Non-pigmented ciliary epithelial cell (primary cell): ENCODE data around the gene INPP5E.

ENCODE experiments used
- DNase-seq: peaks from one replicate; pipeline ENCODE4 v3.0.0-alpha.2; 2010; ENCODE audit warnings: low read depth

Gene INPP5E

GRCh38 chr9:136447173-136447778 lies 7.6 kb upstream of the INPP5E start:
- no peak for DNase-seq

- DNase-seq, result no peak
Measured at GRCh38 chr9:136445799-136446198, 6.2 kb upstream of the INPP5E start.

- no peak for DNase-seq
Measured at GRCh38 chr9:136444102-136444501, 4.5 kb upstream of the INPP5E start.

- no peak for DNase-seq
Measured at GRCh38 chr9:136443687-136444086, 4.0 kb upstream of the INPP5E start.

- no peak for DNase-seq
Measured at GRCh38 chr9:136443087-136443486, 3.4 kb upstream of the INPP5E start.

DNA sequence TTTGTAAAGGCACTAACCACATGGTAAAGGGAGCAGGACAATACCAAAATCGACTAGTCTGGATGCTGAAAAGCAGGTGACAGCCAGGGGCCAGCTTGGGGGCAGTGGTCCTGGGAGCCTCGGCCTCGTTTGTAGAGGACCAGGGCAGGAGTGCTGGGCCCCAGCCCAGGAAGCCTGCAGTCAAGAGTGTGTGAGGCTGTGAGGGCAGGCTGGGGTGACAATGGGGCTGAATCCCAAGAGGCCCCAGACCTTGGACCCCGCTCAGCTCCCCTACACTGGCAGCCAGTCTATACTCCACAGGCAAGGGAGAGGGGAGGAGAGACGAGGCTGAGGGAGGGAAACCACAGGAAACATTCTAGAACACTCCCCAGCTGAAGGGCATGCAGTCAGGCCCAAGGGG lies 2.6 kb upstream of the INPP5E start:
- DNase-seq, result no peak

GRCh38 chr9:136441681-136442245 lies 2.1 kb upstream of the INPP5E start:
- no peak for DNase-seq

DNA sequence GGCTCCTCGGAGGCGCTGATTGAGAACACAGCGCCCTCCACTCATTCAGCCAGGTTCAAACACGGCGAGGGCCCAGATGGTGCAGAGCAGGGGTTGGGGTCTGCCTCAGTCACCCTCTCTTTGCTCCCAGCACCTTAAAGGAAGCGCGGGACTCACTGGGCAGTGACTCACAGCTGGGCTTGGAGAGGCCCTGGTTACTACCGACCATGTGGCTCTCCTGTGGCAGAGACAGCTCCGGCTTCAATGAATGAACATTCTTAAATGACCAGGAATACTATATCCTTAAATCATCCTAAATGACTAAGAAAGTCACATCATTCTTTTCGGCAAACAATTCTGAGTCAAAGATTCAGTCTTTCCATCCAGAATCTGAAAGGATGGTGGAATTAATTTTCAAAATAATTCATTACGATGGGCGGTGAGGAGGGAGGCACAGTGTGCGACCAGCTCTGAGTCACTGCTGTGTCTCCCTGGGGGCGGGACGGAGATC lies 1.6 kb upstream of the INPP5E start:
- DNase-seq, result no peak

DNA sequence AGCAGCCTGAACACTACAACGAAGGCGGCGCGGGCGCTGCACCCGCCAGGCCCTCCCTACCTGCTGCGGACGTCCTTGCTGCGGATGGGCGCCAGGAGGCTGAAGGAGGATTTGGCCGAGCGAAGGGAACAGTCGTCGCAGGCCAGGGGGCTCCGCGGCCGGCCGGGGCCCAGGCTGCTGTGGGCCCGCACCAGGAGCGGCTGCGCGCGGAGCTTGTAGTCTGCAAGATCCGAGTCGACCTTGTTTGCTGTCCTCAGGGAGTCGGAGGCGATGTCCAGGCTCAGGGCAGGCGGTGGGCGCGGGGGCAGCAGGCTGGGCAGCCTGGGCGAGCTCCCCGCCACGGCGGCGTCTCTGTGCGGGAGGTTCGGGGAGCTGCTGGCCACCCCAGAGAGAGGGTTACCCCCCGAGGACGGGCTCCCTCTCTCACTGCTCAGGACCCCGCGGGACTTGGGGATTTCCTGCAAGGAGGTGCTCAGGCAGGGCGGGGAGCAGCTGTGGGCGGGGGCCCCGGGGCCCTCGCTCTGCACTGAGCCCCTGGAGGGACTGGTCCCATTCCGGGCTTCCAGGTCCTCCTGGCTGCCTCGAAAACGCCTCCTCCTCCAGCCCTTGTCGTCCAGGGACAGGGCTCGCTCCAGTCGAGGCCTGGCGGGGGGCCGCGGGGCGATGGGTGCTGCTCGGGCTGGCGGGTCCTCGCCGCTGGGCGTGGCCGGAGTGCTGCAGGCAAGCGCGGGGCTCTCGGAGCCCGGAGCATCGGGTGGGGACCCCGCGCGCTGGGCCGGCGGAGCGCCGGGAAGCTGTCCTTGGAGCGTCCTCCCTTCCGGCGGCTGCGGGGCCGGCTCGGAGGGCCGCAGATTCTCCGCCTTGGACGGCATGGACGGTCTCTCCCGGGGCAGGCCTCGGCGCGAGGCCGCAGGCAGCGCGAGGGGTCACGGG lies 831 bp downstream of the INPP5E start:
- DNase-seq, result no peak

- no peak for DNase-seq
Measured at GRCh38 chr9:136437839-136438547, 1.7 kb downstream of the INPP5E start.

GRCh38 chr9:136437430-136437829 lies 2.2 kb downstream of the INPP5E start:
- no peak for DNase-seq

DNA sequence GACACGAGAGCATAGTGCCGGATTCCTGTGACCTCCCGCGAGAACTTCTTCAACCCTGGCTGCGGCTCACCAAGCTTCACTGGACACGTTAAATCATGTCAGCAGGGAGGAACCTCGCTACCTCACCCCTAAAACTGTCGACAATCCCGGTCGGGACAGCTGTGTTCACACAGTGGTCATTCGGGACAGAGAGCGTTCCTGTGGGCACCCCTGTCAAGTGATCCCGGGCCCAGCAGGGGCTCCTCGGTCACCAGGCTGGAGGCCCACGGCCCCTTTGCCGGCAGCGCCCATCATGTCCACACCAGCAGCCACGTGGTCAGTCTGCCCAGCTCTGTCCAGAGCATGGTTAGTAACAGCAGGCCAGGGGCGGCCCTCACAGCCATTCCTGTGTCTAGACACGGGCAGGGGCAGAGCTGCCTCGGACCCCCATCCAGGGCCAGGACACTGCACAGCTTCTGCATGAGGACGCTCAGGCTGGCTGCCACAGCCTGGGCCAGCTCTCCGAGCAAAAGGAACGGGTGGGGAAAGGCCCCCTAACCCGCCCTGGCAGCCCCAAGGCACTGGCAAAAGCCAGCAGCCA lies 3.5 kb downstream of the INPP5E start:
- DNase-seq, result no peak

GRCh38 chr9:136434580-136435169 lies 5.0 kb downstream of the INPP5E start:
- no peak for DNase-seq

- no peak for DNase-seq
Measured at GRCh38 chr9:136433849-136434579, 5.6 kb downstream of the INPP5E start.

GRCh38 chr9:136433043-136433715 lies 6.5 kb downstream of the INPP5E start:
- DNase-seq, result no peak

GRCh38 chr9:136432591-136432990 lies 7.1 kb downstream of the INPP5E start:
- no peak for DNase-seq

DNA sequence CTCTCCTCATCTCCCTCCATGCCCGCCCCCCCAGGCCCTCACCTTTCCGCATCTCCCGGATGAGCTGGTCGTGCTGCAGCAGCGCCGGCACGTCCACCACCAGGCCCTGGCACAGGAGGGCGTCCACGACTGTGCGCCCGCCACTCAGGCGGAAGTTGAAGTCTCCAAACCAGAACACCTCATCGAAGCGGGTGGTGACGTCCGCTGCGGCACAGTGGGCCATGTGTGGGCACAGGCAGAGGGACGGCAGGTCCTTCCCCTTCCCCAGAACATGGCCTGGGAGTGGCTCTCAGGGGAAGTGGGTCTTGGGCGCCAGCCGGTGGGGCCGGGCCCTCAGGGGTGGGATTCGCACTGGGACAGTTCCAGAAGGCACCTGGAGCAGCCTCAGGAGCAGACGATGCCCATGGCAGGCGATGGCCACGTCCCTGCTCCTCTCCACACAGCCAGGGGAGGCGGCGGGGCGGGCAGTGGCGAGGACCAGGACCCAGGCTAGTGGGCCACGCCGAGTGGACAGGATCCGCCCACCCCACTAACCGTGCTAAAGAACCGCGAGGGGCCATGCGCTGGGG lies 7.8 kb downstream of the INPP5E start:
- no peak for DNase-seq

GRCh38 chr9:136430588-136431234 lies 8.9 kb downstream of the INPP5E start:
- DNase-seq, result no peak

DNA sequence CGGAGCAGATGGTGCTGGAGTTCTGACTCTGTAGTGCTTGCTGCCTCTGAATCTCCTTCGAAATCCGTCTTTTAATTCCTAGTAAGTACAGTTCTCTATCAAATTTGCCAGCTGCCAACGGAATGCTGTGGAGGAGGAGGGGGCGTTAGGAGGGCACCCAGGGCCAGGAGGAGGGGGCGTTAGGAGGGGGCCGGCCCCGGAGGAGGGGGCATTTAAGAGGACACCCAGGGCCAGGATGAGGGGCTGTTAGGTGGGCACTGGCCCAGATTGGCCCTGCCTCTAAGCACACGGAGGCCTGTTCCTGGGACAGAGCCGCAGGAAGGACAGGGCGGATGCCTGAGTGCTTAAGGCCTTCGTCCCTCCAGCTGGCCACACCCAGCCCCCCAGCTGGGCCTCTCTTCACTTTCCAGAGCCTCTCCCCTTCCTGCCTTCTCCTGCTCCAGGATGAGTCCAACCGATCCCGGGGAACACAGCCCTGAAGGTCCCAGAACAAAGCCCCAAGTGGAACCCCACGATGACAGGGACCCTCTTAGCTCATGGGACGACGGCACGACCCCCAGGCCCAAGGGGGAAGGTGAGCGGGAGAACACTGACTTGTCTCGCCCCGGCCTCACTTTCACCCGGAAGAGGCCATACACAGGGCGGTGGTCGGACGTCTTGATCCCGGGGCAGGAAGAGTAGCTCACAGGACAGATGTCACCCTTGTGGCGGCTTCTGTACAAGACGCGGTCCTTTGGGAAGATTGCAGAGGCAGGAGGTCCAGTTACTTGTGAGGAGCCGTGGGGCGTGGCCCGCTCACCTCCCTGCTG lies 9.8 kb downstream of the INPP5E start:
- DNase-seq, result no peak
